ENCODE measurements around the gene TPM4.

DNA sequence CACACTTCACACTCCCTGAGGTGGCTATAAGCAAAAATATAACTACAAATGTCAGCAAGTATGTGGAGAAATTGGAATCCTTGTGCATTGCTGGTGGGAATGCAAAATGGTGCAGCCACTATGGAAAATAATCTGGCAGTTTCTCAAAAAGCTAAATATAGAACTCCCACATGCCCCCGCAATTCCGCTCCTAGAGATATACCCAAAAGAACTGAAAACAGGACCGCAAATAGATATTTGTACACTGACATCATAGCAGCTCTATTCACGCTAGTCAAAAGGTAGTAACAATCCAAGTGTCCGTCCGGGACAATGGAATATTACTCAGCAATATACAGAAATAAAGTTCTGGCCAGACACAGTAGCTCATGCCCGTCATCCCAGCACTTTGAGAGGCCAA, 31.5 kb upstream of the TPM4 start:
- no peak for TF ChIP-seq POLR2AphosphoS5 (IDR thresholded peaks at IDR 0.05; ENCODE audit: low read depth, low read length)
- no peak for TF ChIP-seq POLR2A (IDR thresholded peaks at IDR 0.05; ENCODE audit: low read depth, low read length)
